ENCODE data around the gene VWF.

The VWF gene

DNA sequence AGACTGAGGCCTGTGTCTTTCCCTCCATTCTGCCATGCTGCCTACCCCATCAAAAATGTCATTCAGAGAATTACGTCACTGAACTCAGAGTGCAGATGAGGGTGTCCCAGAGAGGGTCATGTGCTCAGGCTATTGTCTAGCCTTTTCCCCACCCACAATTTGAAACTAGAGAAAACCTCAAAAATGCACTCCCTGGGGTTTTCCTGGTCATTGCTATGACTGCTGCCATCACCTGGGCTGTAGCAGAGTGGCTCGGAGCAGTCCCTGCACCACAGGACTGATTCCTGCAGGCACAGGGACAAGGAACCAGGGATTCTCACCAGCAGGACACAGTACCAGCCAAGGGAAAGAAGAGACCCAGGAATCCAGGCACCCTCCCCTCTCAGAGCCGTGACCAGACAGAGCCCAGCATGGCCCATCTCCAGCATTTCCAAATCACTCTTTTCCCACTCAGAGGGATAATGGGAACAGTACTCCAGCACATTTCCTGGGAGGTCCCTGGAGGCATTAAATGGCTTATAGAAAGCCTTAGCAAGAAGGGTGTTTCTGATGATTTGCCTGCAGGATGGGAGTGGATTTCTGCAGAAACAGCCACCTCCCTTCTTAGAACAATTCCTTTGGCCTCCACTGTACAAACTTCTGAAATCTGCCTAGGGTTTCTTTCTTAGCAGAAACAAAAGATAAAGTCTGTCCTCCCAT lies 45.9 kb downstream of the VWF start:
- H3K4me3 ChIP-seq (ENCODE audit: low read depth, low read length): no peak overlapping the region

DNA sequence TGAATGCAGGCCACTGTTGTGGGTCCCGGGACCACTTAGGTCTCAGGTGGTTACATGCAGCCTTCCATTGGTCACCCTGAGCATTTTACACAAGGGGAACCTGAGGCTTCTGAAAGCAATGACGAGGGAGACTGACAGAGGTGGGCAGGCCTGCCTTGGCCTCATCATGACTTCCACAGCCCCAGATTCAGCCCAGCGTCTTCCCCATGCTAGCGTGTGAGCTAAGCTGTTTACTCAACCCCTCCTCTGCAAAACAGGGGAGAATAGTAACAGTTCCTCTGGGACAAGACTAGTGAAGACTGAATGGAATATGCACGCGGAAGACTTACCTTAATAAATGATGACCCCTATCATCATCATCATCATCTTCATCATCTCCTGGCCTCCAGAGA lies 46.8 kb downstream of the VWF start:
- no peak overlapping the region for H3K4me3 ChIP-seq (ENCODE audit: low read depth, low read length)

- no peak overlapping the region for H3K4me3 ChIP-seq (ENCODE audit: low read depth, low read length)
Measured at GRCh38 chr12:6076776-6077691, 47.4 kb downstream of the VWF start.

- H3K4me3 ChIP-seq (ENCODE audit: low read depth, low read length): no peak overlapping the region
Measured at GRCh38 chr12:6076346-6076745, 48.1 kb downstream of the VWF start.

DNA sequence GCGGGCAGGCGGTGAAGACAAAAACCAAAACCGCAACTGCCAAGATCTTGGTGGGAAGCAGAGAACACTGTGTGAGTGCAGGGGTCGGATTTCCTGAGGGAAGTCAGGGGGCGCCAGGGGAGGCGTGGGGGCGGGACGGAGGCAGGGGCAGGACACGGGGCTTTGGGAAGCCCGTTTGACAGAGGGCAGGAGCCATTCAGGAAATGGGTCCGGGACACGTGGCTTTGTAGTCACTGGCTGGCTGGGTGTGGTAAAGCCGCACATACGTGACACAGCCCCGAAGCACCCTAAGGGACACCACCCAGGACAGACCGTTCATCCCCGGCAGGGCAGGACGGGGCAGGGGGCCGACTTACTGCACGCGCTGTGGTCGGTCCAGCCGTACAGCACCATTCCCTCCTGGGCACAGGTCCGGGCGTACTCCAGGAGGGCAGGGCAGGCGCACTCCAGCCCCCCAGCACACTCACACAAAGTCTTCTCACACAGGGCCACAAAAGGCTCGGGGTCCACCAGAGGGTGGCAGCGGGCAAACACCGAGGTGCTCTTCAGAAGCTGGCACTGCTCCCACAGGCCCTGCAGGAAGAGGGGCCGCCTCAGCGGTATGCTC lies 49.4 kb downstream of the VWF start:
- H3K4me3 ChIP-seq (ENCODE audit: low read depth, low read length): no peak overlapping the region

GRCh38 chr12:6074427-6074826 lies 50.0 kb downstream of the VWF start:
- H3K4me3 ChIP-seq (ENCODE audit: low read depth, low read length): no peak overlapping the region

DNA sequence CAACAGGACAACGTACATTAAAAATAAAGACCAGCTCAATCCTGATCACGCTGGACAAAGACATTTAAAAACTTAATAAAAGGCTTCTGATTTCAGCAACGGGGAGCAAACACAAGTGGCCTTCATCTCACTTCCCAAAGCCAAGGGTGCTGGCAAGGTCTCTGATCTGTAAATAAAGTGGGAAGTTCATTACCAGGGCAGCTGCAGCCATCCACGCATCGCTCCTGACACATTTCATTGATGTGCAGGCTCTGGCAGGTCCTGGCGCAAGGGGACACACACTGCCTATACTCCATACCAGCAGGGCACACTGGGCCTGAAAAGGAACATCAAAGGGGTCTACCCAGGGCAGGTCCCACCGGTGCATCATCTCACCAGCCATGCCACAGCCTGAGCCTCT lies 51.0 kb downstream of the VWF start:
- no peak overlapping the region for H3K4me3 ChIP-seq (ENCODE audit: low read depth, low read length)

GRCh38 chr12:6072302-6072752 lies 52.1 kb downstream of the VWF start:
- no peak overlapping the region for H3K4me3 ChIP-seq (ENCODE audit: low read depth, low read length)

DNA sequence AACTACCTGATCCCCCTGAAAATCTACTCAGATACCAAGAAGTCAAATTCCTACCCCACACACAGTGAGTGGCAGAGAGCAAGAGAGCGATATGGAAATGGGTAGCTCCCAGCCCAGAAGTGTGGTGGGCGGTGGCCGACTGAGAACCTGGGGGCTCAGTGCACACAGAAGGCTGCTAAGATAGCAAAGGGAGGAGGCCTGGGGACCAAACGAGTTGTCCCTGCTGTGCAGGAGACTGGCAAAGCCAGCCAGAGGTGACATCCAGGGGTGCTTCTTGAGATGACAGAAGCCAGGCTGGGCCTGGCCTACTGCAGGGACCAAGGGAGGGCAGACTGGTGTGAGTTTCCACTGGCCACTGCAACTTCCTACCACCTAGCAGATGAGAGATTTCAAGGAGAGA lies 52.9 kb downstream of the VWF start:
- H3K4me3 ChIP-seq (ENCODE audit: low read depth, low read length): no peak overlapping the region

DNA sequence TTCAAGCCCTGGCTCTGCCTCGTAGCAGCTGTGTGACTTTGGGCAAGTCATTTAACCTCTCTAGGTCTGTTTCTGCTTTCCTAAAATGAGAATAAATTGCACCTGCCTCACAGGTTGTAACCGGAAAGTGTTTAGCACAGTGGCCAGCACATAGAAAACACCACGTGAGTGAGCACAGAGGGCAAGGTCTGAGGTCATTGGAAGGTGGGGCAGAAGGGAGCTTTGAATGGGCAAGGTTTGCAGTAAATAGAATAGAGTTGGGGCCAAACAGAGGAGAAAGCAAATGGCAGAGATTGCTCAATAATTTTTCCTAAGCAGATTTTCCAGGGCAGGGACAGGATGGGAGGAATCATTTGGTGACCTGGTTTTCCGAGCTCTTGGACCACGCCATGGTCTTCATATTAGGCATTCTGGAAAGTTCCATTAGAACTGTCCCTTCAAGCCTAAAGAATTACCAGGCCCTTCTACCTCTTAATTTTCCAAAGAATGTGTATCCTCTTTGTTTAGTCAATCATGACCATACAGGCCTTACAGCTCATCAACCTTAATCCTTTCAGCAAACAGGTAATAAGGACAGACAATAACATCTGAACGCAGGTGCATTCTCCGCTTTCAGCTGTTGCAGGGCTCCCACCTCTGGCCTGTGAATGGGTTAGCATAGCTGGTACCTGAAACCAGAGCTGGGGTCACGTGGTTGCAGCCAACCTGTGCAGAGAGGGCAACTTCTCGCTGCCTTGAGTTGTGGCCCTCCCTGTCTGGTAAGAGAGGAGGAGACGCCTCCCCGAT lies 53.8 kb downstream of the VWF start:
- no peak overlapping the region for H3K4me3 ChIP-seq (ENCODE audit: low read depth, low read length)

DNA sequence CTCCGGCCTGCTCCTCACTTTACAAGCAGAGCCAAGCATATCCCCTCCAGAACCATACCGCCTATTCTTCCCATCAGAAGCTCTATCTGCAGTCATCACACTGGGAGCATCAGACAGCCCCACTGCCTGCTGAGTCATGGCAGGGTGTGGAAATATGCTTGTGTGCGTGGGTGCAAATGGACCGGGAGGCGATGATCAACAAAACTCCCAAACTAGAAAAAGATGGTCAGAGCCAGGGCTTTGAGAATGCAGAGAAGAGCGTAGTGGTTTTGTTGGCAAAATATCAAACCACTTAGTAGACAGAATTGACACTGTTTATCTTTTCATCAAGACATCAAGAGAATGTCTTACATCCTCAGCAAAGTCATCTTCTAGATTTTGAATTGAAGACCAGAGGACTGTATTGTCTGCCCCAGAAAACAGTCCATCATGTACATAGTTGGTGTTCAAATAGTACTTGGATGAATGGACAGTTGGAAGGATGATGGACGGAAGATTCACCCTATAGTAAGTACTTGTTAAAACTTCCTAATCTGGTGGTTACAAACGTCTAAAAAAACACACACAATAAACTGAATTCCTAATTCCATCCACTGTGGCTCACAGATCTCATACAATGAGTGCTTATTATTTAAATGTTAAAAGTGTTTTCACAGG lies 54.9 kb downstream of the VWF start:
- H3K4me3 ChIP-seq (ENCODE audit: low read depth, low read length): no peak overlapping the region

DNA sequence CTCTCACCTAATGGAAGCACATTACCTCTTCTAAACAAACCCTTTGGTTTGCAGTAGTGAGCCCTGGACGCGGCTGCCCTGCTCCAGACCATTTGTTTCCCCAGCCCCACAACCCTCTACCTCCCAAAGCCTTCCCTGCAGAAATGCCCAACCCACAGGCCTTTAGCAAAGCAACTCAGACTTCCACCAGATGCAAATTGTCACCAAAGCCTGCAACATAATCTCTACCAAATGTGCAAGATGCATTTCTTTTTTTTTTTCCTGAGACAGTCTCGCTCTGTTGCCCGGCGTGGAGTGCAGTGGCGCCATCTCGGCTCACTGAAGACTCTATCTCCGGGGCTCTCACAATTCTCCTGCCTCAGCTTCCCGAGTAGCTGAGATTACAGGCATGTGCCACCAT lies 56.2 kb downstream of the VWF start:
- H3K4me3 ChIP-seq (ENCODE audit: low read depth, low read length): no peak overlapping the region

- no peak overlapping the region for H3K4me3 ChIP-seq (ENCODE audit: low read depth, low read length)
Measured at GRCh38 chr12:6067152-6067916, 57.1 kb downstream of the VWF start.

DNA sequence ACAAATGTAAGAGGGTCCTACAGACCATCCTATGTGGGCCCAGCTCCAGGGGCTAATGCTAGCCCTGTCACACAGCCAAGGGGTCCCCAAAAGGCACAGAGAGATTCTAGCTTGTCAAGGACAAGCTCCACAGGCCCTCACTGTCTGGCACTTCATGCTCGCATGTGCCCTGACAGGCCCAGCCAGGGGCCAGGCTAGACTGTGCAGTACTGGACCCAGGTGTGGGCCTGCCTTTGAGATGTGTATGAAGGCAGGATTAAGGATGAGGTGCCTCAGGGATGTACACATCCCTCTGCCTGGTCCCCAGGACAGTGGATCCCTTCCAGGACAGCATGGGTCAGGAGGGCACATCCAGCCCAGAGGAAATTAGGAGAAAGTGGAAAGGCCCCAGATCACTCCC lies 57.8 kb downstream of the VWF start:
- no peak overlapping the region for H3K4me3 ChIP-seq (ENCODE audit: low read depth, low read length)

- H3K4me3 ChIP-seq (ENCODE audit: low read depth, low read length): no peak overlapping the region
Measured at GRCh38 chr12:6065863-6066199, 58.6 kb downstream of the VWF start.

GRCh38 chr12:6065131-6065862 lies 59.2 kb downstream of the VWF start:
- H3K4me3 ChIP-seq (ENCODE audit: low read depth, low read length): no peak overlapping the region

GRCh38 chr12:6062757-6063735 lies 61.4 kb downstream of the VWF start:
- H3K4me3 ChIP-seq (ENCODE audit: low read depth, low read length): no peak overlapping the region

GRCh38 chr12:6062395-6062756 lies 62.1 kb downstream of the VWF start:
- H3K4me3 ChIP-seq (ENCODE audit: low read depth, low read length): no peak overlapping the region
